Suppressor macrophage (primary cell): ENCODE data around the gene R3HCC1L.

Experiments used
- DNase-seq, 4 experiments: peaks; one replicate each; pipeline ENCODE4 v3.0.0-alpha.2; 2020 to 2022
- total RNA-seq, 17 experiments: gene quantifications; one replicate each; lab custom pipeline; 2026; ENCODE audit warnings: mixed read lengths in 6 of 17, inconsistent platforms in 3 of 17; lab: John Stamatoyannopoulos, UW

The R3HCC1L gene
- 17.7 to 39.6 (median 28.4) reads per million in 17 experiments for total RNA-seq

- DNase-seq: peak; percentile 95 to 98 (median 96)
Measured at GRCh38 chr10:98134431-98135221, at the start of gene R3HCC1L. TSS of gene R3HCC1L (plus strand) at chr10:98134657. CDS start at chr10:98208115, 73,458 bp downstream.

- DNase-seq: no peak
Measured at GRCh38 chr10:98085238-98085637, 49.2 kb upstream of the R3HCC1L start.

- DNase-seq: no peak
Measured at GRCh38 chr10:98086837-98087708, 47.4 kb upstream of the R3HCC1L start.

- DNase-seq: no peak
Measured at GRCh38 chr10:98088186-98088971, 46.1 kb upstream of the R3HCC1L start.

GRCh38 chr10:98090822-98091221 lies 43.6 kb upstream of the R3HCC1L start:
- peak; percentile 2 to 27 (median 21) for DNase-seq

- no peak for DNase-seq
Measured at GRCh38 chr10:98096316-98096715, 38.1 kb upstream of the R3HCC1L start.

GRCh38 chr10:98096731-98097130 lies 37.7 kb upstream of the R3HCC1L start:
- no peak for DNase-seq

- no peak for DNase-seq
Measured at GRCh38 chr10:98097175-98097574, 37.3 kb upstream of the R3HCC1L start.

GRCh38 chr10:98097616-98098015 lies 36.8 kb upstream of the R3HCC1L start:
- DNase-seq: no peak

GRCh38 chr10:98098247-98098646 lies 36.2 kb upstream of the R3HCC1L start:
- no peak for DNase-seq

GRCh38 chr10:98100476-98100875 lies 34.0 kb upstream of the R3HCC1L start:
- DNase-seq: no peak

- DNase-seq: no peak
Measured at GRCh38 chr10:98101366-98101765, 33.1 kb upstream of the R3HCC1L start.

GRCh38 chr10:98104125-98104524 lies 30.3 kb upstream of the R3HCC1L start:
- no peak for DNase-seq

- no peak for DNase-seq
Measured at GRCh38 chr10:98106531-98106930, 27.9 kb upstream of the R3HCC1L start.

- no peak for DNase-seq
Measured at GRCh38 chr10:98107644-98108430, 26.6 kb upstream of the R3HCC1L start.

GRCh38 chr10:98110356-98110755 lies 24.1 kb upstream of the R3HCC1L start:
- DNase-seq: no peak

- DNase-seq: no peak
Measured at GRCh38 chr10:98115031-98115787, 19.2 kb upstream of the R3HCC1L start.

- no peak for DNase-seq
Measured at GRCh38 chr10:98119891-98120290, 14.6 kb upstream of the R3HCC1L start.

- no peak for DNase-seq
Measured at GRCh38 chr10:98125940-98126631, 8.4 kb upstream of the R3HCC1L start.

- no peak for DNase-seq
Measured at GRCh38 chr10:98128802-98129201, 5.7 kb upstream of the R3HCC1L start.
